Thyroid gland (tissue), 4 donors: ENCODE results near the gene TUBGCP3. TPM values are rescaled to one million over a fixed set of nuclear protein-coding genes. Genes with fewer than 3 reads are reported as not detected.

Experiments
- DNase-seq, 2 donors: peaks; one replicate each; pipeline ENCODE4 v3.0.0-alpha.2; 2019
- H3K27ac ChIP-seq, 3 donors: fragments of 200-600 bp; sonication (generic); 1 replicate in 2 of 3; 2 replicates in 1 of 3; pipeline ENCODE4 v1.5.1; 2016 to 2019; ENCODE audit warnings: mild to moderate bottlenecking in 1 of 3, moderate library complexity in 1 of 3
- H3K27me3 ChIP-seq: fragments of 200-600 bp; sonication (generic); one replicate; pipeline ENCODE4 v1.5.1; 2019
- H3K36me3 ChIP-seq, 2 donors: fragments of 200-600 bp; sonication (generic); one replicate each; pipeline ENCODE4 v1.5.1; 2016 to 2019
- H3K4me1 ChIP-seq, 2 donors: fragments of 200-600 bp; sonication (generic); one replicate each; pipeline ENCODE4 v1.5.1; 2017 to 2019
- H3K4me3 ChIP-seq, 3 donors: fragments of 200-600 bp; sonication (generic); replicated peaks in 1 of 3; 1 replicate in 2 of 3; 2 replicates in 1 of 3; pipeline ENCODE4 v1.5.1; 2016; ENCODE audit warnings: mild to moderate bottlenecking in 1 of 3
- H3K9me3 ChIP-seq: fragments of 200-600 bp; sonication (generic); one replicate; pipeline ENCODE4 v1.5.1; 2017
- CTCF ChIP-seq, 6 experiments: fragments of 200-600 bp in 3 of 6; fragments of 450-650 bp in 3 of 6; sonication (generic) in 3 of 6; IDR thresholded peaks; one replicate each; pipeline ENCODE4 v1.5.1; 2016 to 2019; ENCODE audit warnings: antibody characterized with exemption in 6 of 6, mild to moderate bottlenecking in 2 of 6, inconsistent platforms in 1 of 6, moderate library complexity in 1 of 6
- POLR2A ChIP-seq, 2 donors: fragments of 450-650 bp; IDR thresholded peaks; one replicate each; pipeline ENCODE4 v1.6.1; 2017; ENCODE audit warnings: antibody characterized with exemption in 2 of 2, mild to moderate bottlenecking in 2 of 2, moderate library complexity in 1 of 2
- WGBS, 2 donors: methylation state at CpG; one replicate each; pipeline ENCODE4 v1.1.5; 2017; 5-methylcytosine and 5-hydroxymethylcytosine counted together
- intact Hi-C: fragments of 100-400 bp; cut with DNase I; formaldehyde crosslinking; loops from one replicate; pipeline ENCODE4 v1.15.1; 2023
- total RNA-seq, 4 donors: library from RNA; depleted of rRNA; stranded (reverse); fragments of >200 nt; gene quantifications; one replicate each; pipeline ENCODE4 v1.2.3, GENCODE V29; 2016

TUBGCP3 gene
- total RNA-seq, 4 donors from 2014 or later = 27.4 to 49.1 (median 36.0) TPM

GRCh38 chr13:112587212-112587763 lies 665 bp downstream of the TUBGCP3 start:
- Histone ChIP-seq H3K9me3 (no peaks in the 10 kb centered on the region), H3K27ac (peak overlapping the region; percentile 90 to 93 (median 92)), H3K4me3 (peak overlapping the region; percentile 81 to 90 (median 85)), H3K27me3 (no peaks in the 10 kb centered on the region), H3K36me3 (no peaks in the 10 kb centered on the region), H3K4me1 (peaks cover 0 to 9% of the 10 kb centered on the region in 2 donors)
- TF ChIP-seq CTCF (IDR thresholded peaks at IDR 0.05) = no peak
- peak in 1 of 2 donors; percentile 48 for TF ChIP-seq POLR2A (IDR thresholded peaks at IDR 0.05)
- intact Hi-C loops = no loop called here
- 2 to 4% methylated on average over 16 to 34 of the region's 42 CpGs for WGBS, 2 donors
- DNase-seq = peak; percentile 78 to 82

GRCh38 chr13:112586334-112586960 lies 1.5 kb downstream of the TUBGCP3 start:
- Histone ChIP-seq H3K9me3 (no peaks in the 10 kb centered on the region), H3K27ac (peak overlapping the region in 1 of 3 donors; percentile 92), H3K36me3 (no peaks in the 10 kb centered on the region), H3K27me3 (no peaks in the 10 kb centered on the region), H3K4me3 (no peak overlapping the region), H3K4me1 (peaks cover 0 to 9% of the 10 kb centered on the region in 2 donors)
- no peak for TF ChIP-seq POLR2A (IDR thresholded peaks at IDR 0.05)
- TF ChIP-seq CTCF (IDR thresholded peaks at IDR 0.05) = no peak
- intact Hi-C loops = no loop called here
- 85 to 88% methylated on average over 6 of the region's 6 CpGs for WGBS, 2 donors
- DNase-seq = no peak

GRCh38 chr13:112583592-112584277 lies 4.2 kb downstream of the TUBGCP3 start:
- 78 to 90% methylated on average over 11 of the region's 11 CpGs for WGBS, 2 donors
- no peak for DNase-seq
- intact Hi-C loops = no loop called here
- Histone ChIP-seq H3K4me1 (peaks cover 0 to 9% of the 10 kb centered on the region in 2 donors), H3K27me3 (no peaks in the 10 kb centered on the region), H3K27ac (no peak overlapping the region), H3K9me3 (no peaks in the 10 kb centered on the region), H3K36me3 (no peaks in the 10 kb centered on the region), H3K4me3 (no peak overlapping the region)
- no peak for TF ChIP-seq CTCF (IDR thresholded peaks at IDR 0.05)
- TF ChIP-seq POLR2A (IDR thresholded peaks at IDR 0.05) = no peak

GRCh38 chr13:112582263-112582662 lies 5.7 kb downstream of the TUBGCP3 start:
- intact Hi-C loops = no loop called here
- no peaks in the 10 kb centered on the region for H3K9me3 ChIP-seq
- H3K4me3 ChIP-seq = no peak overlapping the region
- H3K36me3 ChIP-seq = no peaks in the 10 kb centered on the region
- no peak for DNase-seq
- H3K27ac ChIP-seq = no peak overlapping the region
- H3K4me1 ChIP-seq = peaks cover 0 to 3% of the 10 kb centered on the region in 2 donors
- TF ChIP-seq POLR2A (IDR thresholded peaks at IDR 0.05) = no peak
- no peak for TF ChIP-seq CTCF (IDR thresholded peaks at IDR 0.05)
- 87 to 88% methylated on average over 9 of the region's 9 CpGs for WGBS, 2 donors
- H3K27me3 ChIP-seq = no peaks in the 10 kb centered on the region

- Histone ChIP-seq H3K9me3 (no peaks in the 10 kb centered on the region), H3K36me3 (no peaks in the 10 kb centered on the region), H3K27me3 (no peaks in the 10 kb centered on the region), H3K4me1 (peaks cover 2 to 7% of the 10 kb centered on the region in 2 donors), H3K4me3 (no peak overlapping the region), H3K27ac (no peak overlapping the region)
- TF ChIP-seq CTCF (IDR thresholded peaks at IDR 0.05) (no peak), POLR2A (IDR thresholded peaks at IDR 0.05) (no peak)
- intact Hi-C loops = no loop called here
- no peak for DNase-seq
- 87 to 91% methylated on average over 3 of the region's 3 CpGs for WGBS, 2 donors
Measured at GRCh38 chr13:112580912-112581311, 7.0 kb downstream of the TUBGCP3 start.
